Neural progenitor cell (in vitro differentiated cells): ENCODE results near the gene SIM2. TPM values are rescaled to one million over a fixed set of nuclear protein-coding genes. Genes with fewer than 3 reads are reported as not detected.

Experiments used
- DNase-seq: peaks from one replicate; pipeline ENCODE4 v3.0.0-alpha.2; 2016; ENCODE audit warnings: low spot score
- H2AFZ ChIP-seq: fragments of 200-600 bp; sonication (generic); replicated peaks from 2 replicates; pipeline ENCODE4 v1.6.1; 2016; ENCODE audit warnings: antibody characterized with exemption
- H3F3A ChIP-seq: fragments of 200-600 bp; sonication (generic); 2 replicates; pipeline ENCODE4 v1.6.1; 2016; ENCODE audit warnings: antibody characterized with exemption, low read depth
- H3K27ac ChIP-seq: fragments of 200-600 bp; sonication (generic); 2 replicates; pipeline ENCODE4 v1.5.1; 2016; ENCODE audit warnings: mild to moderate bottlenecking
- H3K27me3 ChIP-seq: fragments of 200-600 bp; sonication (generic); 2 replicates; pipeline ENCODE4 v1.6.1; 2016; ENCODE audit warnings: mild to moderate bottlenecking, moderate library complexity
- H3K36me3 ChIP-seq: fragments of 200-600 bp; sonication (generic); 2 replicates; pipeline ENCODE4 v1.5.1; 2016
- H3K4me1 ChIP-seq: fragments of 200-600 bp; sonication (generic); 2 replicates; pipeline ENCODE4 v1.6.1; 2016; ENCODE audit warnings: mixed run types
- H3K4me2 ChIP-seq: fragments of 200-600 bp; sonication (generic); 2 replicates; pipeline ENCODE4 v1.6.1; 2016
- H3K4me3 ChIP-seq: fragments of 200-600 bp; sonication (generic); 2 replicates; pipeline ENCODE4 v1.5.1; 2016
- H3K79me2 ChIP-seq: fragments of 200-600 bp; sonication (generic); 2 replicates; pipeline ENCODE4 v1.6.1; 2016; ENCODE audit warnings: low read depth
- H3K9ac ChIP-seq: fragments of 200-600 bp; sonication (generic); 2 replicates; pipeline ENCODE4 v1.6.1; 2016
- H3K9me3 ChIP-seq: fragments of 200-600 bp; sonication (generic); 2 replicates; pipeline ENCODE4 v1.5.1; 2016; ENCODE audit warnings: low read depth
- H4K20me1 ChIP-seq: fragments of 200-600 bp; sonication (generic); 2 replicates; pipeline ENCODE4 v1.6.1; 2016; ENCODE audit warnings: low read depth
- H3K27ac Mint-ChIP-seq: 3 replicates; pipeline ENCODE4 v1.8.0; 2021; ENCODE audit warnings: mixed read lengths
- H3K27me3 Mint-ChIP-seq: 2 replicates; pipeline ENCODE4 v1.8.0; 2022; ENCODE audit warnings: low read depth, mild to moderate bottlenecking, inconsistent platforms, moderate library complexity, mixed read lengths; ENCODE audit not compliant: insufficient read depth
- H3K36me3 Mint-ChIP-seq: 3 replicates; pipeline ENCODE4 v1.8.0; 2021; ENCODE audit warnings: mixed read lengths
- H3K4me1 Mint-ChIP-seq: 3 replicates; pipeline ENCODE4 v1.8.0; 2021; ENCODE audit warnings: mixed read lengths
- H3K4me3 Mint-ChIP-seq: 3 replicates; pipeline ENCODE4 v1.8.0; 2021; ENCODE audit warnings: mild to moderate bottlenecking, moderate library complexity, mixed read lengths
- H3K9me3 Mint-ChIP-seq: 3 replicates; pipeline ENCODE4 v1.8.0; 2020; ENCODE audit warnings: mixed read lengths
- EZH2 ChIP-seq: fragments of 200-600 bp; sonication (generic); IDR thresholded peaks from 2 replicates; pipeline ENCODE4 v1.6.1; 2017; ENCODE audit warnings: antibody characterized with exemption, mild to moderate bottlenecking, moderate library complexity
- EZH2phosphoT487 ChIP-seq: fragments of 200-600 bp; sonication (generic); IDR thresholded peaks from 2 replicates; pipeline ENCODE4 v1.6.1; 2017; ENCODE audit warnings: antibody characterized with exemption
- total RNA-seq: library from RNA; depleted of rRNA; stranded (reverse); fragments of >200 nt; gene quantifications from 2 replicates; pipeline ENCODE4 v1.2.3, GENCODE V29; 2015; ENCODE audit warnings: low replicate concordance
- TF ChIP-seq, protein P1 (sequence below): fragments of 200-600 bp; sonication (generic); IDR thresholded peaks from 2 replicates; pipeline ENCODE4 v1.5.1; 2017; ENCODE audit warnings: antibody characterized with exemption, mild to moderate bottlenecking

Gene SIM2
- total RNA-seq, 1 donor from 2014 or later: not detected

DNA sequence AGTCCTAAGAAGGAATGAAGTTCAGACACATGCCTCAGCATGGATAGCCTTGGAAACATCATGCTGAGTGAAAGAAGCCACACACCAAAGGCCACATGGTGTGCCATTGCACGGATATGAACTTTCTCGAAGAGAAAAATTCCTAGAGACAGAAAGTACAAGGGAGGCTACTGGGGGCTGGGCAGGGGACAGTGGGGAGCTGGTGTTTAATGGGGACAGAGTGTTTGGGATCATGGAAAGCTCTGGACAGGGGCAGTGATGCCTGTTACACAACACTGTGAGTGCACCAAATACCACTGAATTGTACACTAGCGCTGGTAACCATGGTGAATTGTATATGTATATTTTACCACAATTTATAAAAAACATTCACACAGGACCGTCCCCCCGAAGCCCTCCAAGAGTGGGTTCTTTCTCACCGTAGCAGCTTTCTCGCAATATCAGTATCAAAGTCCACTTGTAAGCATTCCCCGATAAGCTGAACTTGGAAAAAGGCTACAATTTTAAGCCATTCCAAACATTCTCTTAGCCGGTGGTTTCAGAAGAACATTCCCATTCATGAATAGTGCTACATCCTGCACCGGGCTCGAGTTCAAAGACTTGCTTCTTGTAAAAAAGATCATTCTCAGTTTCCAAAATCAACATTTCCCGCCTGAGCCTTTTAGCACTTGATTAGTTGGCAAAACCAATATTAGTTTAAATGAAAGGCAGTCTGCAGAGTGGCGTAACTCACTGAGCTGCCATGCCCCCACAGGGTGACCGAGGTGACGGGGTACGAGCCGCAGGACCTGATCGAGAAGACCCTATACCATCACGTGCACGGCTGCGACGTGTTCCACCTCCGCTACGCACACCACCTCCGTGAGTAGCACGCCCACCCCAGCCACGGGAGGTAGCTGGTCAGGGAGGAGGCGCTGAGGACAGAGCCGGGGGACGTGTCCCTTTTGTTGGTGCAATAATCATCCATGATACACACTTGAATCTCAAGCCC is 31.7 kb downstream of the SIM2 start:
- H3K4me3 Mint-ChIP-seq: peak overlapping the region; percentile 8
- peaks cover 10% of the 10 kb centered on the region for H3K27me3 Mint-ChIP-seq
- Histone ChIP-seq H3K4me3 (no peak overlapping the region), H3K27me3 (no peaks in the 10 kb centered on the region), H3F3A (no peaks in the 10 kb centered on the region), H2AFZ (no peak overlapping the region), H3K4me2 (no peak overlapping the region), H3K27ac (no peak overlapping the region), H3K79me2 (no peaks in the 10 kb centered on the region), H3K36me3 (no peaks in the 10 kb centered on the region), H4K20me1 (no peaks in the 10 kb centered on the region), H3K4me1 (no peaks in the 10 kb centered on the region), H3K9me3 (no peaks in the 10 kb centered on the region), H3K9ac (no peak overlapping the region)
- H3K27ac Mint-ChIP-seq: no peak overlapping the region
- TF ChIP-seq EZH2 (no peak), EZH2phosphoT487 (no peak)
- TF ChIP-seq, protein P1, sequence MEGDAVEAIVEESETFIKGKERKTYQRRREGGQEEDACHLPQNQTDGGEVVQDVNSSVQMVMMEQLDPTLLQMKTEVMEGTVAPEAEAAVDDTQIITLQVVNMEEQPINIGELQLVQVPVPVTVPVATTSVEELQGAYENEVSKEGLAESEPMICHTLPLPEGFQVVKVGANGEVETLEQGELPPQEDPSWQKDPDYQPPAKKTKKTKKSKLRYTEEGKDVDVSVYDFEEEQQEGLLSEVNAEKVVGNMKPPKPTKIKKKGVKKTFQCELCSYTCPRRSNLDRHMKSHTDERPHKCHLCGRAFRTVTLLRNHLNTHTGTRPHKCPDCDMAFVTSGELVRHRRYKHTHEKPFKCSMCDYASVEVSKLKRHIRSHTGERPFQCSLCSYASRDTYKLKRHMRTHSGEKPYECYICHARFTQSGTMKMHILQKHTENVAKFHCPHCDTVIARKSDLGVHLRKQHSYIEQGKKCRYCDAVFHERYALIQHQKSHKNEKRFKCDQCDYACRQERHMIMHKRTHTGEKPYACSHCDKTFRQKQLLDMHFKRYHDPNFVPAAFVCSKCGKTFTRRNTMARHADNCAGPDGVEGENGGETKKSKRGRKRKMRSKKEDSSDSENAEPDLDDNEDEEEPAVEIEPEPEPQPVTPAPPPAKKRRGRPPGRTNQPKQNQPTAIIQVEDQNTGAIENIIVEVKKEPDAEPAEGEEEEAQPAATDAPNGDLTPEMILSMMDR: no peak
- no peak for DNase-seq
- H3K4me1 Mint-ChIP-seq: peaks cover 6% of the 10 kb centered on the region
- peaks cover 5% of the 10 kb centered on the region for H3K36me3 Mint-ChIP-seq
- peaks cover 3% of the 10 kb centered on the region for H3K9me3 Mint-ChIP-seq

DNA sequence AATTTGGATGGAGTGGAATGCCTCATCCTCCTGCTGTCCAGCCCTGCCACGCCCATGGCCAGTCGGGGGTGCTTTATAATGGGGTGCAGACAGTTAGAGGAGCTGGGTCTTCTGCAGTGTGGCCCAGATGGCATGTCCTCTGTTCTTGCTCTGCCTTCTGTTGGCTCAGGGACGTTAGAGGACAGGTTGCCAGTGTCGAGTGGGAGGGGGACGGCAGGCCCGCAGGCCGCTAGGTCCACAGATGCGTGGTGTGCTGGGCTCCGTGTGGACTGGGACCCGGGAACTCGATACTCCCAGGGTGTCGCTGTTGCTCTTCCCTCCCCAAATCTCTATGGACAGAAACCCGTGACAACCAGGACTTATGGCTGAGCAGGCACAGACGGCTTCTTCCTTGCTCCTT is 33.3 kb downstream of the SIM2 start:
- H3F3A ChIP-seq: no peaks in the 10 kb centered on the region
- Mint-ChIP-seq H3K27me3 (peaks cover 11% of the 10 kb centered on the region), H3K9me3 (peaks cover 3% of the 10 kb centered on the region), H3K36me3 (peaks cover 5% of the 10 kb centered on the region), H3K27ac (no peak overlapping the region), H3K4me3 (no peak overlapping the region), H3K4me1 (peaks cover 6% of the 10 kb centered on the region)
- no peak overlapping the region for H3K4me3 ChIP-seq
- no peak overlapping the region for H2AFZ ChIP-seq
- H3K4me2 ChIP-seq: no peak overlapping the region
- TF ChIP-seq, protein P1: no peak
- TF ChIP-seq EZH2phosphoT487 (no peak), EZH2 (no peak)
- no peaks in the 10 kb centered on the region for H3K4me1 ChIP-seq
- no peaks in the 10 kb centered on the region for H3K36me3 ChIP-seq
- DNase-seq: no peak
- H3K9ac ChIP-seq: no peak overlapping the region
- no peaks in the 10 kb centered on the region for H3K27me3 ChIP-seq
- H4K20me1 ChIP-seq: no peaks in the 10 kb centered on the region
- no peak overlapping the region for H3K27ac ChIP-seq
- no peaks in the 10 kb centered on the region for H3K9me3 ChIP-seq
- H3K79me2 ChIP-seq: no peaks in the 10 kb centered on the region

DNA sequence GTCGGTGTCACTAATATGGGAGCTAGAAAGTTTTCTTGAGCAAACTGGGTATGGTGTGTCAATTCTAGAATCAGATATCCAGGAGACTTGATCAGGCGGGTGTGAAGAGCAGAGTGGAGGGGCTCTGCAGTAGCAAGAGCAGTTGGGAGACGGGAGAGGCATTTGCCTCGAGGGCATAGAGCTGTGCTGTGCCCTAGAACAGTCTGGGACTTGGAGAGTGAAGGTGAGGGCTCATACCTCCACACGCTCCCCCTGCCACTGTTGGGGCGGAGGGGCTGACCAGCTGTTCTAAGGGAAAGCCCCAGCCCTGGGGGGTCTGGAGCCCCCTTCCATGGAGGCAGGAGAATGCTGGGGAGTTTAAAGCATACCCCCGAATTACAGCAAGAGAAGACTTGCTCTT is 33.8 kb downstream of the SIM2 start:
- Mint-ChIP-seq H3K36me3 (peaks cover 5% of the 10 kb centered on the region), H3K4me3 (no peak overlapping the region), H3K4me1 (peaks cover 6% of the 10 kb centered on the region), H3K27ac (no peak overlapping the region), H3K9me3 (peaks cover 3% of the 10 kb centered on the region), H3K27me3 (peaks cover 11% of the 10 kb centered on the region)
- H4K20me1 ChIP-seq: no peaks in the 10 kb centered on the region
- no peak overlapping the region for H3K4me3 ChIP-seq
- H2AFZ ChIP-seq: no peak overlapping the region
- H3K27me3 ChIP-seq: no peaks in the 10 kb centered on the region
- H3K9me3 ChIP-seq: no peaks in the 10 kb centered on the region
- TF ChIP-seq EZH2 (no peak), EZH2phosphoT487 (no peak)
- TF ChIP-seq, protein P1: no peak
- H3K4me2 ChIP-seq: no peak overlapping the region
- H3K36me3 ChIP-seq: no peaks in the 10 kb centered on the region
- no peak for DNase-seq
- no peak overlapping the region for H3K27ac ChIP-seq
- no peaks in the 10 kb centered on the region for H3K79me2 ChIP-seq
- no peaks in the 10 kb centered on the region for H3K4me1 ChIP-seq
- no peak overlapping the region for H3K9ac ChIP-seq
- no peaks in the 10 kb centered on the region for H3F3A ChIP-seq
